Chondrocyte (in vitro differentiated cells): ENCODE measurements around the gene COA5. TPM values are rescaled to one million over a fixed set of nuclear protein-coding genes. Genes with fewer than 3 reads are reported as not detected.

Experiments
- DNase-seq: peaks from one replicate; pipeline ENCODE4 v3.0.0; 2021; ENCODE audit warnings: mixed read lengths, low spot score
- H3K27ac Mint-ChIP-seq: one replicate; pipeline ENCODE4 v1.8.0; 2021; ENCODE audit warnings: mild to moderate bottlenecking, moderate library complexity, mixed read lengths; ENCODE audit not compliant: unreplicated experiment
- H3K27me3 Mint-ChIP-seq: 2 replicates; pipeline ENCODE4 v1.8.0; 2021; ENCODE audit warnings: low read depth, mixed read lengths
- H3K36me3 Mint-ChIP-seq: 2 replicates; pipeline ENCODE4 v1.8.0; 2021; ENCODE audit warnings: low read depth, mixed read lengths
- H3K4me1 Mint-ChIP-seq: 2 replicates; pipeline ENCODE4 v1.8.0; 2021; ENCODE audit warnings: low read depth, mild to moderate bottlenecking, mixed read lengths
- H3K4me3 Mint-ChIP-seq: one replicate; pipeline ENCODE4 v1.8.0; 2021; ENCODE audit warnings: mild to moderate bottlenecking, moderate library complexity, mixed read lengths; ENCODE audit not compliant: unreplicated experiment
- H3K9me3 Mint-ChIP-seq: 2 replicates; pipeline ENCODE4 v1.8.0; 2021; ENCODE audit warnings: low read depth, mixed read lengths
- total RNA-seq: library from RNA; stranded (reverse); gene quantifications from 3 replicates; pipeline ENCODE4 v1.2.1, GENCODE V29; 2021
- TF ChIP-seq, protein P1 (sequence below): fragments of 200-600 bp; sonication (generic); IDR thresholded peaks from 2 replicates; pipeline ENCODE4 v1.5.0; 2021; ENCODE audit warnings: antibody characterized with exemption, mild to moderate bottlenecking, moderate library complexity

COA5 gene
- total RNA-seq, 1 donor from 2014 or later = 16.7 TPM

DNA sequence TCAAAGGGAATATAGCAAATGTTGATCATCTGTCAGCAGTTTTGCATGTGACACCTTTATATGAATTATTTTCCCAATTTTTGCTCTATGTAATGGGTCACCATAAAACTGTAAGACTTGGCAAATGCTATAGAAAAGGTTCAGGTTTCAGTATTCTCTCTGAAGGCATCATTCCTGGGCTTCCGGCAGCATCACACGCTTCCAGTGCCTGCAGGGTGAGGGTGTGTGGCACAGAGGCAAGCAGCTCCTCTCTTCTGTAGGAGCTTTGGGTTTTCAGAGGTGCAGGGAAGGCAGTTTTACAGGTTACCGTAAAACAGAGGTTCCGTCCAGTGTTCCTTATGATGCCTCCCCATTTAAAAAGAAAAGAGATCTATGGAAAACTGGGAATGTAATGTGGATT lies 18.8 kb downstream of the COA5 start:
- H3K4me3 Mint-ChIP-seq = no peak overlapping the region

DNA sequence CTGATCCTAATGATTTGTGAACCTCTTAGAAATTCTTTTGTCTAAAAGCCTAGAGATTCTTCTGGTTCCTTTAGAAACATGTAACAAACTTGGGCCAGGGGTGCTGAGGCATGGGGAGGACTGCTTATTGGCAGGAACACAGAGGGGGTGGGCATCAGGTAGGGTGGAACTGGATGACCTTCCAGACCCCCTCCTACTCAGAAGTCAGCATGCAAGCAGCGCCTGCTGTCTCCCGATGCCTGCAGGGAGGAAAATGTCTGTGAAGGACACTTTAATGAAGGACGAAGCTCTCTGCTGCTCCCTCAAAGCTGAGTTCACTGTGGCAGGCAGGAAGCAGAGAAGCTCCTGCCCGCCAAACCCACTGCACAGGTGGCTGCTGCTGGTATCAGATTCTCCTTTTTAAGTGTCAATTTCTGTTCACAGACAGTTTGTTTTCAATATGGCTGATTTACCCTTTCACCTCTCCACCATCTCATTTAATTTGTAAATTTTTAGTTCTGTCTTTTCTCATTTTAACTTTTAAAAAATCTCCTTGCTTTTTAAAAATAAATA lies 19.4 kb downstream of the COA5 start:
- H3K36me3 Mint-ChIP-seq = peaks cover 10% of the 10 kb centered on the region

More for the DNA sequence above, 18.8 kb downstream of the COA5 start:
- H3K36me3 Mint-ChIP-seq = peaks cover 10% of the 10 kb centered on the region
- no peak for DNase-seq
- TF ChIP-seq, protein P1, sequence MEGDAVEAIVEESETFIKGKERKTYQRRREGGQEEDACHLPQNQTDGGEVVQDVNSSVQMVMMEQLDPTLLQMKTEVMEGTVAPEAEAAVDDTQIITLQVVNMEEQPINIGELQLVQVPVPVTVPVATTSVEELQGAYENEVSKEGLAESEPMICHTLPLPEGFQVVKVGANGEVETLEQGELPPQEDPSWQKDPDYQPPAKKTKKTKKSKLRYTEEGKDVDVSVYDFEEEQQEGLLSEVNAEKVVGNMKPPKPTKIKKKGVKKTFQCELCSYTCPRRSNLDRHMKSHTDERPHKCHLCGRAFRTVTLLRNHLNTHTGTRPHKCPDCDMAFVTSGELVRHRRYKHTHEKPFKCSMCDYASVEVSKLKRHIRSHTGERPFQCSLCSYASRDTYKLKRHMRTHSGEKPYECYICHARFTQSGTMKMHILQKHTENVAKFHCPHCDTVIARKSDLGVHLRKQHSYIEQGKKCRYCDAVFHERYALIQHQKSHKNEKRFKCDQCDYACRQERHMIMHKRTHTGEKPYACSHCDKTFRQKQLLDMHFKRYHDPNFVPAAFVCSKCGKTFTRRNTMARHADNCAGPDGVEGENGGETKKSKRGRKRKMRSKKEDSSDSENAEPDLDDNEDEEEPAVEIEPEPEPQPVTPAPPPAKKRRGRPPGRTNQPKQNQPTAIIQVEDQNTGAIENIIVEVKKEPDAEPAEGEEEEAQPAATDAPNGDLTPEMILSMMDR = no peak
- peaks cover 3% of the 10 kb centered on the region for H3K9me3 Mint-ChIP-seq
- H3K27me3 Mint-ChIP-seq = no peaks in the 10 kb centered on the region
- no peak overlapping the region for H3K27ac Mint-ChIP-seq
- no peaks in the 10 kb centered on the region for H3K4me1 Mint-ChIP-seq

DNA sequence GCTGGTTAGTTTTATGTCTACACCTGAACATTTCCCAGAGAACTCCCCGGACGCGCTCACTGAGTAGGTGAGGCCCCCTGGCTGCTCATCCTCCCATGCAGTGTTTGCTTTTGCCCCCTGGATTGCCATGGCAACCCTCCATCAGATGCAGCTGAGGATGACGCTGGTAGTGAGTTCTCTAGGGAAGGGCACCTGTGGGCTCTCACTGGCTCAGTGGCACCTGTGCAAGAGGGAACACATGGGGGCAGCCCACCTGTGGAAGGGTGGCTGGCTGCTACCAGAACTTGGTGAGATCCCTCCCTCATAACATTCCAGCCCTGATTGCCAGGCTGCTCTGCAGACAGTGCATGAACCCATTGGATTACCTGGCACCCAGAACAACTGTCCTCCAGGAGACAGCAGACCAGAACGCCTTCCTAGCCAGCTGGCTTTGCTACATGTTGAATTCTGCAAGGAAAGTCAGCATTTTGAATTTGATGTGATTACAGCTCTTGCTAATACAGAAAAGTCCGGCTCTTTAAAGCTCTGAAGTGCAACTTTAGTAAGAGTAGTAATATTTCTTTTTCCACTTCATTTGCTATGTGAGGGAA lies 21.7 kb downstream of the COA5 start:
- Mint-ChIP-seq H3K4me1 (no peaks in the 10 kb centered on the region), H3K27me3 (no peaks in the 10 kb centered on the region), H3K4me3 (no peak overlapping the region), H3K9me3 (no peaks in the 10 kb centered on the region), H3K36me3 (peaks cover 12% of the 10 kb centered on the region), H3K27ac (no peak overlapping the region)
- TF ChIP-seq, protein P1 = no peak
- DNase-seq = no peak

More for the DNA sequence above, 19.4 kb downstream of the COA5 start:
- TF ChIP-seq, protein P1 = no peak
- Mint-ChIP-seq H3K9me3 (peaks cover 2% of the 10 kb centered on the region), H3K4me3 (no peak overlapping the region), H3K27ac (no peak overlapping the region), H3K27me3 (no peaks in the 10 kb centered on the region), H3K4me1 (no peaks in the 10 kb centered on the region)
- DNase-seq = no peak

DNA sequence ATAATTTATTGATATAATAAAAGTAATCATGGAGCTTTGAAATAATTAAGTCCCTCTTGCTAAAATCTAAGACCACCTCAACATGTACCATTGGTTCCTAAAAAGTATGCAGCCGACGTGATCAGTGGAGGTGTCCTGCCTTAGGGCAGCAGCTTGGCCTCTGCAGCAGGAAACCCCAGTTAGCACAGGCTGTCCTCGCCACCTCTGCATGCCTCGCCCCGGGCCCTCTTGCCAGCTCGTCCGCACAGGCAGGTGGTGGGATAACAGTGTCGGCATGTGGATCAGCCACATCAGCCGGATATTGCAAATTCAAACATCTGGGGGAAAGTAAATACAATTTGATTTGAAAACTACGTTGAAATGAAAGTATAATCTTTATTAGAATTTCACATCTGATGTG lies 22.9 kb downstream of the COA5 start:
- no peak overlapping the region for H3K4me3 Mint-ChIP-seq
- H3K4me1 Mint-ChIP-seq = no peaks in the 10 kb centered on the region
- no peaks in the 10 kb centered on the region for H3K9me3 Mint-ChIP-seq
- no peak overlapping the region for H3K27ac Mint-ChIP-seq
- no peak for DNase-seq
- TF ChIP-seq, protein P1 = no peak
- H3K36me3 Mint-ChIP-seq = peaks cover 12% of the 10 kb centered on the region
- no peaks in the 10 kb centered on the region for H3K27me3 Mint-ChIP-seq

DNA sequence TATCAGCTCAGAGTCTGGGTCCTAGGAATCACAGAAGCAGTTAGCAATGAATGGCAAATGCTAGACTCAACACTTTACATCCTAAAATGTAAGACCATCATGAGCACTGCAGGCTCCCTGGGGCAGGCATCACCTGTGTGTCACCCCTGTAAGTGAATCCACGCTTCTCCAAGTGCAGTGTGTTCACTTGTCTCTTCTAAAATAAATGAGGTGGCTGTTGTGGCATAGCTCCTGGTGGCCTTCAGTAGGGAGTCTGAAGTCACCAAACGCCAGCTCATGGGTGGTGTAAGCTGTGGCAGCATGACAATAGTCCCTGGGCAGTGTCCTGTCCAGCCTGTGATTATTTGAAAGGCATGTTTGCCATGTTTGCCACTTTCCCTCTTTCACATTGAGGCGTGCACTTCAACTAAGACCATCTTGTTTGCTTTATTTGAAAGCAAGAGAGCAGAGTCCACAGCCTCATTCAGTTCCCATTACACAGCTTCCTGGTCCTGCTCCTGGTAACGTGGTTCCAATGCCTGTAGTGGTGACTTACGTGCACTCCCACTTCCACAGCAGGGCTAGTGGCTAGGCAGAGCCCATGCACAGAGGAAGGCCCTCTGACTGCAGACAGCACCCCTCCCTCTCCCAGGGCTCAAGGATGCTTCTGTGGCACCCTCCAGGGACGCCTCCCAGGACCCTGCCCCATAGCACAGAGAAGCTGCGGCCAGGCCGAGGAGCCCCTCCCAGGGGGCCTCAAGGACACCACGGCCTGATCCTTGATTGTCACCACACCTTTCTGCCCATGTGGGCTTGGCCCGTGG lies 24.3 kb downstream of the COA5 start:
- H3K4me1 Mint-ChIP-seq = no peaks in the 10 kb centered on the region
- H3K27me3 Mint-ChIP-seq = no peaks in the 10 kb centered on the region
- H3K27ac Mint-ChIP-seq = no peak overlapping the region
- no peak overlapping the region for H3K4me3 Mint-ChIP-seq
- TF ChIP-seq, protein P1 = no peak
- no peak for DNase-seq
- H3K9me3 Mint-ChIP-seq = no peaks in the 10 kb centered on the region
- H3K36me3 Mint-ChIP-seq = peaks cover 12% of the 10 kb centered on the region
